ENCODE measurements around the gene PACS2.

Gene PACS2

GRCh38 chr14:105398726-105399465 lies 84.3 kb downstream of the PACS2 start:
- H3K27ac ChIP-seq, result peak overlapping the region; percentile 74
- TF ChIP-seq ZFX (IDR thresholded peaks at IDR 0.05; ENCODE audit: borderline replicate concordance), result no peak
- TF ChIP-seq, protein P1, sequence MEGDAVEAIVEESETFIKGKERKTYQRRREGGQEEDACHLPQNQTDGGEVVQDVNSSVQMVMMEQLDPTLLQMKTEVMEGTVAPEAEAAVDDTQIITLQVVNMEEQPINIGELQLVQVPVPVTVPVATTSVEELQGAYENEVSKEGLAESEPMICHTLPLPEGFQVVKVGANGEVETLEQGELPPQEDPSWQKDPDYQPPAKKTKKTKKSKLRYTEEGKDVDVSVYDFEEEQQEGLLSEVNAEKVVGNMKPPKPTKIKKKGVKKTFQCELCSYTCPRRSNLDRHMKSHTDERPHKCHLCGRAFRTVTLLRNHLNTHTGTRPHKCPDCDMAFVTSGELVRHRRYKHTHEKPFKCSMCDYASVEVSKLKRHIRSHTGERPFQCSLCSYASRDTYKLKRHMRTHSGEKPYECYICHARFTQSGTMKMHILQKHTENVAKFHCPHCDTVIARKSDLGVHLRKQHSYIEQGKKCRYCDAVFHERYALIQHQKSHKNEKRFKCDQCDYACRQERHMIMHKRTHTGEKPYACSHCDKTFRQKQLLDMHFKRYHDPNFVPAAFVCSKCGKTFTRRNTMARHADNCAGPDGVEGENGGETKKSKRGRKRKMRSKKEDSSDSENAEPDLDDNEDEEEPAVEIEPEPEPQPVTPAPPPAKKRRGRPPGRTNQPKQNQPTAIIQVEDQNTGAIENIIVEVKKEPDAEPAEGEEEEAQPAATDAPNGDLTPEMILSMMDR (IDR thresholded peaks at IDR 0.05), result no peak

- no peak for TF ChIP-seq ZFX (IDR thresholded peaks at IDR 0.05; ENCODE audit: borderline replicate concordance)
- TF ChIP-seq, protein P1 (IDR thresholded peaks at IDR 0.05), result no peak
- H3K27ac ChIP-seq, result no peak overlapping the region; the same call in 1 of the 2 replicates
Measured at GRCh38 chr14:105399466-105399775, 84.9 kb downstream of the PACS2 start.

DNA sequence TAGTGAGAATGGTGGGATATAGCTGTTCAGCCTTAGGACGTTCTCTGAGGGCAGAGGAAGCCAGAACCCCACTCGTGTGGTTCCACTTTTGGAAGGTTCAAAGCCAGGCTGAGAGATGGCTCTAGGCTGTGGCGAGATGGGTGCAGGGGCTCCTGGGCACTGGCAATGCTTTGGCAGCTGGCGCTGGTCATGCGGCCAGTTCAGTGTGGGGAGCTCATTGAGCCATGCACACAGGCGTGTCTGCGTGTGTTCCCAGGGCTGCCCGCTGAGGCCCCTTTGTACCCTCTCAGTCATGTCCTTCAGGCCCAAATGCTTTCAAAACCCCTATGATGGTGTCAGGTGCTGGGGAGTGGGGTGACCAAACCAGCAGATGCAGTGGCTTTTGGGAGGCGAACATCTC lies 85.5 kb downstream of the PACS2 start:
- no peak overlapping the region for H3K27ac ChIP-seq
- TF ChIP-seq, protein P1 (IDR thresholded peaks at IDR 0.05), result no peak
- TF ChIP-seq ZFX (IDR thresholded peaks at IDR 0.05; ENCODE audit: borderline replicate concordance), result no peak

- TF ChIP-seq, protein P1 (IDR thresholded peaks at IDR 0.05), result no peak
- TF ChIP-seq ZFX (IDR thresholded peaks at IDR 0.05; ENCODE audit: borderline replicate concordance), result no peak
- H3K27ac ChIP-seq, result no peak overlapping the region
Measured at GRCh38 chr14:105401699-105402098, 87.2 kb downstream of the PACS2 start.

GRCh38 chr14:105408592-105408991 lies 94.0 kb downstream of the PACS2 start:
- no peak for TF ChIP-seq ZFX (IDR thresholded peaks at IDR 0.05; ENCODE audit: borderline replicate concordance)
- TF ChIP-seq, protein P1 (IDR thresholded peaks at IDR 0.05), result no peak
- no peak overlapping the region for H3K27ac ChIP-seq

DNA sequence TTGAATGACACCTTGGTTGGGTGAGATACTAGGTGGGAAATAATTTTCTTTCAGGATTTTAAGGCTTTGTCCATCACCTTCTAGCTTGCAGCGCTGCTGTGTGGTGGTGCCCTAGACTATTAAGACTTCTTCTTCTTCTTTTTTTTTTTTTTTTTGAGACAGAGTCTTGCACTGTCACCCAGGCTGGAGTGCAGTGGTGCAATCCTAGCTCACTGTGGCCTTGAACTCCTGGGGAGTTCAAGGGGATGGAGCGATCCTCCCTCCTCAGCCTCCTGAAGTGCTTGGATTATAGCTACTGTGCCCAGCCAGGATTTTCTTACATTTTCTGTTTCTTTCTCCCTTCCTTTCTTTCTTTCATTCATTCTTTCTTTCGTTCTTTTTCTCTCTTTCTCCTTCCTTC lies 94.8 kb downstream of the PACS2 start:
- TF ChIP-seq, protein P1 (IDR thresholded peaks at IDR 0.05), result no peak
- no peak for TF ChIP-seq ZFX (IDR thresholded peaks at IDR 0.05; ENCODE audit: borderline replicate concordance)
- H3K27ac ChIP-seq, result no peak overlapping the region

- TF ChIP-seq, protein P1 (IDR thresholded peaks at IDR 0.05), result no peak; the same call in 1 of the 2 replicates
- no peak for TF ChIP-seq ZFX (IDR thresholded peaks at IDR 0.05; ENCODE audit: borderline replicate concordance)
- 0 out of 2 replicates have a peak overlapping the region, but pooled peaks have one; percentile 20 for H3K27ac ChIP-seq
Measured at GRCh38 chr14:105410642-105411016, 96.1 kb downstream of the PACS2 start.
